A549 (cell line): Measurements from ENCODE around the gene FSHB.

ENCODE experiments used
- CEBPB ChIP-seq, 2 experiments: fragments of >200 bp in 1 of 2; sonication (Bioruptor Twin) in 1 of 2; formaldehyde crosslinking in 1 of 2; IDR thresholded peaks; 2 replicates each; pipeline ENCODE4 v1.6.1; 2012 to 2016
- CTCF ChIP-seq: fragments of >200 bp; sonication (Bioruptor Twin); formaldehyde crosslinking; IDR thresholded peaks from 3 replicates; pipeline ENCODE4 v1.5.1; 2016
- ELK1 ChIP-seq: fragments of 150-350 bp; IDR thresholded peaks from 2 replicates; pipeline ENCODE4 v1.6.1; 2014; ENCODE audit warnings: low read depth, mild to moderate bottlenecking, low read length
- EP300 ChIP-seq, 2 experiments: fragments of >200 bp; sonication (Bioruptor Twin); formaldehyde crosslinking; IDR thresholded peaks; 2 replicates in 1 of 2; 3 replicates in 1 of 2; pipeline ENCODE4 v1.6.1; 2016 to 2017
- ESRRA ChIP-seq: fragments of 150-350 bp; IDR thresholded peaks from 2 replicates; pipeline ENCODE4 v1.6.1; 2014; ENCODE audit warnings: mild to moderate bottlenecking, low read length, borderline replicate concordance
- JUN ChIP-seq, 2 experiments: fragments of >200 bp; sonication (Bioruptor Twin); formaldehyde crosslinking; IDR thresholded peaks; 2 replicates in 1 of 2; 3 replicates in 1 of 2; pipeline ENCODE4 v1.6.1; 2016 to 2017
- KDM5A ChIP-seq: fragments of 200-600 bp; sonication (generic); IDR thresholded peaks from 2 replicates; pipeline ENCODE4 v1.6.1; 2016; ENCODE audit warnings: antibody characterized with exemption, mild to moderate bottlenecking
- PBX3 ChIP-seq: IDR thresholded peaks from 2 replicates; pipeline ENCODE4 v1.6.1; 2012
- POLR2A ChIP-seq: IDR thresholded peaks from 2 replicates; pipeline ENCODE4 v1.6.1; 2012; ENCODE audit warnings: mild to moderate bottlenecking, low read length
- RAD21 ChIP-seq, 2 experiments: fragments of >200 bp in 1 of 2; sonication (Bioruptor Twin) in 1 of 2; formaldehyde crosslinking in 1 of 2; IDR thresholded peaks in 1 of 2; conservative IDR thresholded peaks in 1 of 2; 2 replicates in 1 of 2; 3 replicates in 1 of 2; pipeline ENCODE4 v1.6.1; 2012 to 2018; ENCODE audit warnings: inconsistent platforms in 1 of 2

- TF ChIP-seq CTCF (no peak), RAD21 (conservative IDR thresholded peaks at IDR 0.05 in 1 of 2, IDR thresholded peaks at IDR 0.05 in 1 of 2) (no peak), ESRRA (no peak), POLR2A (no peak), ELK1 (no peak), EP300 (IDR thresholded peaks at IDR 0.05) (no peak), CEBPB (IDR thresholded peaks at IDR 0.05) (no peak), JUN (IDR thresholded peaks at IDR 0.05) (no peak), PBX3 (no peak), KDM5A (no peak)
Observed at GRCh38 chr11:30270671-30271070, 39.9 kb downstream of the FSHB start.
